ENCODE results near the gene DBT.
A peak's percentile ranks its signal among the peaks of the same experiment; 100 is the strongest.
"Not testable (repeated sequence)": the region's sequence is repeated elsewhere in the genome, so short reads cannot be mapped to it uniquely, and the experiment has no call there.

Gene DBT

DNA sequence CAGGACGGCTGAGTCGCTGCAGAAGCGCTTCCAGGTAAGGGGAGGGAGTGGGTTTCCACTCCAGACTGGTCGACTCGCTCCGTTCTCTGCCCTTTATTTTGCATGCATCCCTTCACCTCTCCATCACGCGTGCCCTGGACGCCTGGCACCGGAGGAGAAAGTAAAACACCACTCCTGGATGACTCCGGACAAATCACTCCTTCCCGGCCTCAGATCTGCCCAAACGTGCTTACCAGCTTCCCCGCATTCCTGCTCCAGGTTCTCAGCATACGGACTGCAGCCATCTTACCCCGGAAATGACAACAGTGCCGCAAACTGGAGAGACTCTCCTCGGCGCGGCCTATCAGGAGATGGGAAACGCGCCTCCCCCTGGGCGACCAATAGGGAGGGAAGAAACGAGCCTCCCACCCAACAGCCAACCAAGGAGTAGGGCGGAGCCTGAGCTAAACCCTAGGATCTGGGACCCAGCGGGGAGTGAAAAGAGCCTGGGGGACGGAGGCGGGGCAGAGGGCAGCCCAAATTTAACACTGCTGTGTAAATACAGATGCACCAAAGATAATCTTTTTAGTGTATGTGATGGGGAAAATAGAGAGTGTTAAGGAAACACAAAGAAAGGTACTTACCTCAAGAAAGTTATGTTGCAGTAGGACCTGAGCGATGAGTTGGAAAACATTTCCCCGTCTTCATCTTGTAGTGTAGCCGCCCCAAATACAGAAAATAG is at the start of gene DBT:
Gene DBT (minus strand): TSS at position 298 of the 721 bp plus-strand sequence. CDS start 14 bp downstream, at position 284.
- Mint-ChIP-seq H3K27ac (no peak within 1 kb of the TSS), H3K4me3 (no peak within 1 kb of the TSS)
- ATAC-seq (ENCODE audit: low read depth): peak; percentile 99

DNA sequence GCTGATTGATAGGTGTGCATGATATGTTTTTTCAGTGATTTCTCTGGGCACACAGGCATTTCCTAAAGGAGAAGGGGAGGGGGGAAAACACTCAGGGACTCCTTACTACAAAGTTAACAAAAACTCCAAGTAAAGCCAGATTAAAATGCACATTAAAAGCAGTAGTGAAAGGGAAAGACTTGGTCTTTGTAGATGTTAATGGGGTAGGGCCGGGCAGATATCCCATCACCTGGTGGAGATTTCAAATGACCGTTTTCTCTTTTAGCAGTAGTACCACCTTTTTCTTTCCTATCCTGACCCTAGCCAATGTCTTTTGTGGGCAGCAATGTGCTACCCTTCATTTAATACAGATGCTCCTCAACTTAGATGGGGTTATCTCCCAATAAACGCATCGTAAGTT is 48.9 kb upstream of the DBT start:
- Mint-ChIP-seq H3K4me3 (no peak overlapping the region), H3K36me3 (peaks cover 3% of the 10 kb centered on the region), H3K27ac (no peak overlapping the region), H3K4me1 (no peaks in the 10 kb centered on the region), H3K9me3 (no peaks in the 10 kb centered on the region), H3K27me3 (no peaks in the 10 kb centered on the region)
- DNase-seq (ENCODE audit: low spot score in 2 of 2) (no peak), ATAC-seq (ENCODE audit: low read depth) (no peak)

More for the DNA sequence above, at the start of gene DBT:
- Mint-ChIP-seq H3K4me1 (peaks cover 9% of the 10 kb centered on the region), H3K27me3 (no peaks in the 10 kb centered on the region), H3K9me3 (no peaks in the 10 kb centered on the region), H3K36me3 (peaks cover 3% of the 10 kb centered on the region)
- peak; percentile 69 to 74 for DNase-seq (ENCODE audit: low spot score in 2 of 2)

DNA sequence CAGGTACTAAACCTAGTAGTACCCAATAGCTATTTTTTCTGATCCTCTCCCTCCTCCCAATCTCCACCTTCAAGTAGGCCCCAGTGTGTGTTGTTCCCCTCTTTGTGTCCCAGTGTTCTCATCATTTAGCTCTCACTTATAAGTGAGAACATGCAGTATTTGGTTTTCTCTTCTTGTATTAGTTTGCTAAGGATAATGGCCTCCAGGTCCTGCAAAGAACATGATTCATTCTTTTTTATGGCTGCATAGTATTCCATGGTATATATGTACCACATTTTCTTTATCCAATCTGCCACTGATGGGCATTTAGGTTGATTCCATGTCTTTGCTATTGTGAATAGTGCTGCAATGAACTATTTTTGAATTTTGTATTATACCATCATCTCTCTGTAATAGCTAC is 47.4 kb upstream of the DBT start:
- peaks cover 12% of the 10 kb centered on the region for H3K36me3 Mint-ChIP-seq
- not testable (repeated sequence) for H3K27me3 Mint-ChIP-seq; H3K27ac Mint-ChIP-seq; DNase-seq (ENCODE audit: low spot score in 2 of 2); H3K4me3 Mint-ChIP-seq; H3K9me3 Mint-ChIP-seq; H3K4me1 Mint-ChIP-seq; ATAC-seq (ENCODE audit: low read depth)

DNA sequence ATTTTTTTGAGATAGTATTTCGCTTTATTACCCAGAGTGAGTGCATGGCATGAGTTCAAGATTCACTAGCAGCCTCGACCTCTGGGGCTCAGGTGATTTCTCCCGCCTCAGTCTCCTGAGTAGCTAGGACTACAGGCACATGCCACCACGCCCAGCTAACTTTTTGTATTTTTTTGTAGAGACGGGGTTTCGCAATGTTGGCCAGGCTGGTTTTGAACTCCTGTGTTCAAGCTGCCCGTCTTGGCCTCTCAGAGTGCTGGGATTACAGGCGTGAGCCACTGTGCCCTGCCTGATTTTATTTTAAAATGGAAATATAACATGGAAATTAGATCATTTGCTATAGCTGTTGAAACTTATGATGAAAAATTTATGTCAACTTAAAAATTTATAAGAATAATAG is 46.5 kb upstream of the DBT start:
- Mint-ChIP-seq H3K27me3 (no peaks in the 10 kb centered on the region), H3K4me1 (no peaks in the 10 kb centered on the region), H3K9me3 (no peaks in the 10 kb centered on the region), H3K4me3 (no peak overlapping the region), H3K27ac (no peak overlapping the region), H3K36me3 (peaks cover 12% of the 10 kb centered on the region)
- ATAC-seq (ENCODE audit: low read depth) (no peak), DNase-seq (ENCODE audit: low spot score in 2 of 2) (no peak)

DNA sequence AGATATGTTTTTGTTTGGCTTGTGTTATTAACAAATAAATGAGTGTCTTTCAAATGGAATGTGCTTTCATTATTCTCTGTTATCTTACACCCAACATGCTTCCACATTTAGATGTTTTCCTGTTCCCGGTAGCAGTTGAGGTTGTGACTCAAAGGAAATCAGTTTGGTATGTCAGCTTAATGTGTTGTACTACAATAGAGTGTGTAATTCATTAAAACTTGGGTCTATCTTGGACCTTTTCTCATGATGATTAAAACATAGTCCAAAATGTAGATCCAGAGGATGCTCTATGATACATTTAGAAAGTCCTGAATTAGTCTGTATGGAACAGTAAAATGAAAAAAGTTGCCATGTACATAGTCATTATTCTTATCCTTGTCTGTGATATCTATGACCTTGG is 43.1 kb upstream of the DBT start:
- Mint-ChIP-seq H3K27ac (no peak overlapping the region), H3K4me1 (no peaks in the 10 kb centered on the region), H3K36me3 (peaks cover 15% of the 10 kb centered on the region), H3K9me3 (no peaks in the 10 kb centered on the region), H3K4me3 (no peak overlapping the region), H3K27me3 (no peaks in the 10 kb centered on the region)
- DNase-seq (ENCODE audit: low spot score in 2 of 2): no peak
- ATAC-seq (ENCODE audit: low read depth): no peak

DNA sequence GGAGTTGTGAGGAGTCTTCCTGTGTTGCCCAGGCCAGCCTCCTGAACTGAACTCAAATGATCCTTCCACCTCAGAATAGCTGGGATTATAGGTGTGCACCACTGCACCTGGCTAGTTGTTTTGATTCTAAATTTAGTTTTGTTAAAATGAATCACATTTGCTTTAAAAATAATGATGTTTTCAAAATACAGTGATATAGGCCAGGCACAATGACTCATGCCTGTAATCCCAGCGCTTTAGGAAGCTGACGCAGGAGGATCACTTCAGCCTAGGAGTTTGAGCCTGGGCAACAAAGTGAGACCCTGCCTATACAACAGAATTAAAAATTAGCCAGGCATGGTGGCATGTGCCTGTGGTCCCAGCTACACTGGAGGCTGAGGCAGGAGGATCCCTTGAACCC is 40.7 kb upstream of the DBT start:
- no peak for ATAC-seq (ENCODE audit: low read depth)
- Mint-ChIP-seq H3K36me3 (peaks cover 20% of the 10 kb centered on the region), H3K9me3 (no peaks in the 10 kb centered on the region), H3K27ac (no peak overlapping the region), H3K4me3 (no peak overlapping the region), H3K4me1 (no peaks in the 10 kb centered on the region), H3K27me3 (no peaks in the 10 kb centered on the region)
- DNase-seq (ENCODE audit: low spot score in 2 of 2): no peak

DNA sequence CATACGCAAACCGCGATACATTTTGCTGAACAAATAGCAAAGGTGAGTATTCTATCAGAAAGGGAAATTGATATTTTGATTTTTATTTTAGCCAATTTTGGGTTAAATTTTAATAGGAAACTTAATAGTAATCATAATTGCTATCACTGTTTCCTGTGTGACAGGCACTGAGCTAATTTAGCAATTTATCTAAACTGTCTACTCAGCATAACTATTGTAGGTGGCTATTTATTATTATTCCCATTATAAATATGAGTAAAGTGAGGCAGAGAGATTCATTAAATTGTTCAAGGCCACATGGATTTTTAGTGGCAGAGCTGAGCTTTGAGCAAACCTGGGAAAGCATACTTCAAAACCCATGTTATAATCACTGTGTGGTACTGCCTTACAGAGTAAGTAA is 37.5 kb upstream of the DBT start:
- H3K36me3 Mint-ChIP-seq: peaks cover 19% of the 10 kb centered on the region
- H3K9me3 Mint-ChIP-seq: no peaks in the 10 kb centered on the region
- no peak for ATAC-seq (ENCODE audit: low read depth)
- no peaks in the 10 kb centered on the region for H3K4me1 Mint-ChIP-seq
- no peak overlapping the region for H3K4me3 Mint-ChIP-seq
- no peak overlapping the region for H3K27ac Mint-ChIP-seq
- no peaks in the 10 kb centered on the region for H3K27me3 Mint-ChIP-seq
- no peak for DNase-seq (ENCODE audit: low spot score in 2 of 2)

DNA sequence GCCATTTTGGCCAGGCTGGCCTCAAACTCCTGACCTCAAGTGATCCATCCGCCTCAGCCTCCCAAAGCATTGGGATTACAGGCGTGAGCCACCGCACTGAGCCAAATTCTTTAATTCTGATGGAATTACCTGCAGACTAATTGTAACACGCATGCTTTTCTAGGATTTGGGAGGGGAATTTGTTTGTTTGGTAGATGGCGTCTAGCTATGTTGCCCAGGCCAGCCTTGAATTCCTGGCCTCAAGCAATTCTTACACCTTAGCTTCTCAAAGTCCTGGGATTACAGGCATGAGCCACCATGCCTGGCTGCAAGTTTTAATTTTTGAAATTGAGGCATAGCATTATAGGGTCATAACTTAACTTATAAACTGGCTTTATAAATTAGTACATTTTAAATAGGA is 35.0 kb upstream of the DBT start:
- Mint-ChIP-seq H3K27ac (no peak overlapping the region), H3K9me3 (no peaks in the 10 kb centered on the region), H3K4me3 (no peak overlapping the region), H3K4me1 (peaks cover 3% of the 10 kb centered on the region), H3K36me3 (peaks cover 24% of the 10 kb centered on the region), H3K27me3 (no peaks in the 10 kb centered on the region)
- no peak for ATAC-seq (ENCODE audit: low read depth)
- DNase-seq (ENCODE audit: low spot score in 2 of 2): no peak

DNA sequence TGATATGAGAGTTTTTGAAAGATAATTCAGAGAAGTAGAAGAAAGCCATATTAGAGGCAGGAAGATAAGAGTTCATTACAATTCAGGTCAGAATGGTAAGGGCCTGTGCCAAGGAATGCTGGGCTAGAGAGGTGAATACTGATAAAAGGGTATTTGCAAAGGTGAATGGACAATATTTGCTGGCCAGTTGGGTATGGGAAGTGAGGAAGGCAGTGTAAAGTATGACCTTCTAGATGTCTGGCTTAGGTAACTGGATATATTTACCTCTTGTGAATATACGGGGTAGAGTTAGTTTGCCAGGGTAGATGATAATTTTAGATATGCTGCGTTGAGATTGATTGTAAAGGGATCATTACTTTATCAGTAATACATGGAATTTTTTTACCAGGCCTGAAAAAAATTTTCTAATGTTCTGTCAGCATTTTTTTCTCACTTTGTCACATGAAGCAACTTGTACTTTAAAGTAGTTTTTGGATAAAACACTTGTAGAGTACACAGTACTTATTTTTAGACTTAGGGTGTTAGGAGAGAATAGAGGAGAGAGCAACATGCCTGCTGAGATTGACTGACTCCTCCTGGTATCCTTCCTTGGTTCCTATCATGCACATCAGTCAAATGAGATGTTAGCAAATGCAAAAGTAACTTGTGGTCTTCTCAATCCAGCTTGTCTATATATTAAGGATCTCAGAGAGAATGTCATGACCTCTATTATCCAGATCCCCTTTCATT is 30.5 kb upstream of the DBT start:
- ATAC-seq (ENCODE audit: low read depth): no peak
- no peak for DNase-seq (ENCODE audit: low spot score in 2 of 2)
- Mint-ChIP-seq H3K27me3 (no peaks in the 10 kb centered on the region), H3K27ac (no peak overlapping the region), H3K4me1 (peaks cover 4% of the 10 kb centered on the region), H3K9me3 (no peaks in the 10 kb centered on the region), H3K4me3 (no peak overlapping the region), H3K36me3 (peaks cover 33% of the 10 kb centered on the region)

DNA sequence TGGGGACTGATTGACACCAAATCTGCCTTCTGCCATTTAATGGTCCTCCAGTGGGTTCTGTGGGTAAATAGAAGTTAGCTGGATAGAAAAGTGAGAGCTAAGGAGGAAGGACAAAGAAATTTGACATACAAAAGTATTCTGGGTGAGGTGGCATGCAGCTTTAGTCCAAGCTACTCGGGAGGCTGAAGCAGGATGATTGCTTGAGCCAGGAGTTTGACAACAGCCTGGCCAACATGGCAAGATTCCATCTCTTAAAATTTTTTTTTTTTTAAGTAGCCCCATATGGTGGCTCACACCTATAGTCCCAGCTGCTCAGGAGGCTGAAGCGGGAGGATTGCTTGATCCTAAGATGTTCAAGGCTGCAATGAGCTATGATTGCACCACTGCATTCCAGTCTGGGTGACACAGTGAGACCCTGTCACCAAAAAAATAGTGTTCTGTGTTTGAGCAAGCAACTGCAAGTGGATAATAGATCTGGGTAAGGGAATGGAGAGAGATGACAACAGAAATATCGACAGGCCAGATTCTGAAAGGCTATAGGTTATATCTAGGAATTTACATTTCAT is 29.8 kb upstream of the DBT start:
- Mint-ChIP-seq H3K4me3 (no peak overlapping the region), H3K27ac (peak overlapping the region; percentile 36), H3K36me3 (peaks cover 33% of the 10 kb centered on the region), H3K4me1 (peaks cover 4% of the 10 kb centered on the region), H3K9me3 (no peaks in the 10 kb centered on the region), H3K27me3 (no peaks in the 10 kb centered on the region)
- DNase-seq (ENCODE audit: low spot score in 2 of 2) (no peak), ATAC-seq (ENCODE audit: low read depth) (no peak)

DNA sequence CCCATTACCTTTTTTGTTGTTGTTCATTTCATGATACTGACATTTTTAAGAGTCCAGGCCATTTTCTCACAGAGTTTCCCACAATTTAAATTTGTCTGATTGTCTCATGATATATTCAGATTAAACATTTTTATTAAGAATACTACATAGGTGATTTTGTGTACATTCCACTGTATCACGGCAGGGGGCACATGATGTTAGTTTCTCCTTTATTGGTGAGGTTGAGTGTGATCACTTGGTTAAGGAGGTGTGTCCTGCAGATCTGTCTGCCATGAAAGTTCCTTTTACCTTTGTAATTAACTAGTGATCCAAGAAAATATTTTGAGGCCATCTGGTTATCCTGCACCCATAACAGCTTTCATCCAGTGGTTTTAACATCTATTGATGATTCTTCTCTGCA is 28.2 kb upstream of the DBT start:
- H3K27ac Mint-ChIP-seq: no peak overlapping the region
- ATAC-seq (ENCODE audit: low read depth): peak; percentile 56
- no peaks in the 10 kb centered on the region for H3K27me3 Mint-ChIP-seq
- H3K4me3 Mint-ChIP-seq: no peak overlapping the region
- DNase-seq (ENCODE audit: low spot score in 2 of 2): no peak
- H3K4me1 Mint-ChIP-seq: peaks cover 6% of the 10 kb centered on the region
- no peaks in the 10 kb centered on the region for H3K9me3 Mint-ChIP-seq
- peaks cover 35% of the 10 kb centered on the region for H3K36me3 Mint-ChIP-seq

DNA sequence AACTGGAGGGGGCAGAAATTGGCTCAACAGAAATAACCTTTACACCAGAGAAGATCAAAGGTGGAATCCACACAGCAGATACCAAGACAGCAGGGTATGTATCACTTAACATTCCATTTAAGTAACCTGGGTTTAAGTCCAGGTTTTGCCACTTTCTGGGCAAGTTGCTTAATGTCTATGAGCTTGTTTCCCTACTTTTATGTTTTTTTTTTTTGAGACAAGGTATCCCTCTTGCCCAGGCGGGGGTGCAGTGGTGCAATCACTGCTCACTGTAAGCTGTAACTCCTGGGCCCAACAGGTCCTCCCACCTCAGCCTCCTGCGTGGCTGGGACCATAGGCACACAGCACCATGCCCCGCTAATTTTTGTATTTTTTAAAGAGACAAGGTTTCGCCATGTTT is 18.6 kb upstream of the DBT start:
- DNase-seq (ENCODE audit: low spot score in 2 of 2) (no peak), ATAC-seq (ENCODE audit: low read depth) (no peak)
- Mint-ChIP-seq H3K27ac (peak overlapping the region; percentile 45), H3K27me3 (no peaks in the 10 kb centered on the region), H3K36me3 (peaks cover 31% of the 10 kb centered on the region), H3K4me1 (peaks cover 33% of the 10 kb centered on the region), H3K9me3 (no peaks in the 10 kb centered on the region), H3K4me3 (no peak overlapping the region)

DNA sequence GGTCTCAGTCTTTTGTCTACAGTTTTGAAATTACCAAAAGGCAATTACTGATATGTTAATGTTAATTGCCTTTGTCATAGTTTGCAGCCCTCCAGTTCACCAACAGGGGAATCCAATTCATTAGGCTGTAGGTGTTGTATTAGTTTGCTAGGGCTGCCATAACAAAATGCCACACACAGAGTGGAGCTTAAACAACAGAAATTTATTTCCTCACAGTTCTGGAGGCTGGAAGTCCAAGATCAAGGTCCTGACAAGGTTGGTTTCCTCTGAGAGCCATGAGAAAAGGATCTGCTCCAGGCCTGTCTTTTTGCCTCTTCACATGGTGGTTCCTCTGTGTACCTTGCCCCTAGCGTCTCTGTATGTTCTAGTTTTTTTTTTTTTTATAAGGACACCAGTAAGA is 17.6 kb upstream of the DBT start:
- no peak for ATAC-seq (ENCODE audit: low read depth)
- H3K27ac Mint-ChIP-seq: peak overlapping the region; percentile 45
- no peak for DNase-seq (ENCODE audit: low spot score in 2 of 2)
- H3K4me3 Mint-ChIP-seq: no peak overlapping the region
- peaks cover 33% of the 10 kb centered on the region for H3K4me1 Mint-ChIP-seq
- peaks cover 31% of the 10 kb centered on the region for H3K36me3 Mint-ChIP-seq
- no peaks in the 10 kb centered on the region for H3K9me3 Mint-ChIP-seq
- no peaks in the 10 kb centered on the region for H3K27me3 Mint-ChIP-seq

DNA sequence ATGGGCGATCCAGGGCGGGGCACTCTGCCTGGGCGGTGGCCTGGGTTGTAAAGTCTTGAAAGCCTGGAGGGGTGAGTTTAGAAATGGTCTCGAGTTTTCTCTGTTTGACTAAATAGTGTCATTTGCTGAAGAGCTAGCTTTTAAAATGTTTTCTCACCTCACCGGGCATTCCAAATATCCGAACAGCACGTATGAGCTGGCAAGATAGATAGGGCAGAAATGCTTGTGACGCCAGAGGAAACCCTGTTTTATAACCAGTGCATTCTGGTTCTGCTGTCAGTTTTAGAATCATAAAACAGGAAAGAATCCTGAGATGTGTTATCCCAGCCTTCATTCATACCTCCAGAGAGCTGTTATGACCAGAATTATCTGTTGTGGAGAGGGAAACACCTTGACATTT is 17.1 kb upstream of the DBT start:
- ATAC-seq (ENCODE audit: low read depth) (no peak), DNase-seq (ENCODE audit: low spot score in 2 of 2) (no peak)
- Mint-ChIP-seq H3K4me1 (peaks cover 31% of the 10 kb centered on the region), H3K9me3 (no peaks in the 10 kb centered on the region), H3K27me3 (no peaks in the 10 kb centered on the region), H3K4me3 (peak overlapping the region; percentile 100), H3K27ac (peak overlapping the region; percentile 96), H3K36me3 (peaks cover 28% of the 10 kb centered on the region)

Data from memory B cell (primary cell).